ENCODE measurements around the gene ENKD1.

ENKD1 gene

DNA sequence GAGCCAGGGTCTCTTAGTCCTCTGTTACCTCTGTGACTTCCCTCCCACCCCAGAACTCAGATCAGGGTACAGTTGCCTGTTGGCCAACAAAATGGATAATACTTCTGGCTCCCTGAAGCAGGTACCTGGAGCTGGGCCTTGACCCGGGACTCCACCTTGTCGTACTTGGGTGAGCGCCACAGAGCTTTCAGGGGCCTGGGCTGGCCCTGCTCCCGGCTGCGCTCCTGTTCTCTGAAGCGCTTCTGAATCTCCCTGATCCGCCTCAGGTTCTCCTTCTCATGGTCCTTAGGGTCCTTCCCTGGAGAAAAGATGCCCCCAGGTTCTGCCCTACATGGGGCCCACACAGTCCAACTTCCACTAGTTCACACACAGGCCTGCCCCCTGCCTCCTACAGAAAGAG lies 1.7 kb downstream of the ENKD1 start:
- no peak for DNase-seq (ENCODE audit: extremely low spot score, insufficient read length, low read depth)
- no peak for FAIRE-seq

DNA sequence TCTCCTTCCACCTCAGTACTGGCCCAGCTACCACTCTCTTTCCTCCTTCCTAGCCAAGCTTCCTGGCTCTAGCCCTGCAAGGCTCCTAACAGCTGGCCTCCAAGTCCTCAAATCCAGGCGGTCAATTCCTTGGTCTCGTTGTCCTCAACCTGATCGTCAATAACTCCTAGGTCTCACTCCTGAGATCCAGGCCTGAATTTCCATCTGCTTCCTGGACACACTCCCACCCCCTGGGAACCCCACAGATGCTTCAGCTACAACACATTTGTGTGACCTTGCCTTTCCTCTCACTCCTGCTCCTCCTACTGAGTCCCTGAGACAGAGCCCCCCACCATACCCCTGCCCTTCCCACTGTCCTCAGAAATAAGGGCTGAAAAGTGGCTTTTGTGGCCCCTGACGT lies 2.3 kb downstream of the ENKD1 start:
- no peak for FAIRE-seq
- DNase-seq (ENCODE audit: extremely low spot score, insufficient read length, low read depth) = no peak

DNA sequence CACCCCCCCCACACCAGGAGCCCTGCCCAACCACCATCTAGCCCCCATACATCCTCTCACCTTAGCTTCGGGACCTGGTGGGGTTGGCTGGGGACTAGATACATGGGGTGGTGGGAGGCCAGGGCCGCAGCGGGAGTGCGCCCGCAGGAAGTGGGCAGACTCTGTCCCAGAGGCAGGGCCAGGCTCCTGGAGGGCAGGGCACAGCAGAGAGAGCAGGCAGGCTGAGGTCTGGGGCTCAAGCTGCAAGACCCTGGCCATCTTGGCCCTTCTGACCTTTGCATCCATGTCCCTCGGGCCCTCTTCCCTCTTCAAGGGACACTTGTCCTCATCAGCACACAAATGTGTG lies 2.7 kb downstream of the ENKD1 start:
- DNase-seq (ENCODE audit: extremely low spot score, insufficient read length, low read depth) (no peak), FAIRE-seq (no peak)

DNA sequence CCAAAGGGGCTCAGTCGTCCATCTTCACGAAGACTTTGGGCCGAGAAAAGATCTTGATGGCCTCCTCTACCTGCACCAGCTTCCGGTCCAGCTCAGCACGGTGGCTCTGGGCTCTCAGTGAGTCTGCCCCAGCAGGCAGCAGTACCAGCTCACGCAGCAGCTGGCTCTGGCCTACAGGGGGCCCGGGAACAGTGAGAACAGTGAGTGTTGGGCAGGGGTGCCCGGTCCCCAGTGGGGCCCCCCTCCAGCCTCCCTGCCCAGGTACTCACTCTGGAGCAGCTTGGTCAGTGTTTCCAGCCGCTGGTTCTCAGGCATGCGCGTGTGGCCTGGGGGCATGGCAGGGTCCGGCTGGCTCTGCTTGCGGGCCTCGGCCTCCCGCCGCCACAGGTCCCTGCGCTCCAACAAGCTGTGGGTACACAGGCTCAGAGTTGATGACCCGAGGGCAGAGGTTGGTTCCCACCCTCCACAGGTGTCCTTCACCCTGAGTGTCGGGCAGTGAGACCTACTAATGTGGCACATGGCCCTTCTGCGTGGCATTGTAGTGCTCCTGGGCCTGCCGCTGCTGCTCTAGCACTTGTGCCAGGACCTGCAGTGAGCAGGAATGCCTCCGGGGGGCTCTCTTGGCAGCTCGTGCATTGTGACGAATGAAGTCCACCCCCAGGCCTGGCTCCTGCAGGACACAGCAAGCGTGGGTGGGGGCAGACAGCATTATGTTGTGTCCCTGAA lies 3.2 kb downstream of the ENKD1 start:
- DNase-seq (ENCODE audit: extremely low spot score, insufficient read length, low read depth) = no peak
- no peak for FAIRE-seq

DNA sequence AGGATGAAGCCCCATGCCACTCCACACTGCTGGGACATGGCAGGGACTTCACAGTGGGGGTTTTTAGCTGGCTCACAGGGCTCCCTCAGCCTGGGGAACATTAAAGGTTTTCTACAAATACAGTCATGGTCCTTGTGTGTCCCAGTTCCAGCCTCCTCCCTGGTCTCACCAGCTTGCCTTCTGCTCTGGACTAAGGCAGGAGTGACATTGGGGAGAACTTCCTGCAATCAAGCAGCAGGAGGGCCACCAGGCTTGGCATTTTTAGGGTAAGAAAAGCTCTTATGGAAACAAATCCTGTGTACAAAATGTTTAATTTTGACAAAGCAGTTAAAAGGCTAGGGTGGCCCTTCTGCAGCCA lies 3.9 kb downstream of the ENKD1 start:
- DNase-seq (ENCODE audit: extremely low spot score, insufficient read length, low read depth) = no peak
- FAIRE-seq = no peak

DNA sequence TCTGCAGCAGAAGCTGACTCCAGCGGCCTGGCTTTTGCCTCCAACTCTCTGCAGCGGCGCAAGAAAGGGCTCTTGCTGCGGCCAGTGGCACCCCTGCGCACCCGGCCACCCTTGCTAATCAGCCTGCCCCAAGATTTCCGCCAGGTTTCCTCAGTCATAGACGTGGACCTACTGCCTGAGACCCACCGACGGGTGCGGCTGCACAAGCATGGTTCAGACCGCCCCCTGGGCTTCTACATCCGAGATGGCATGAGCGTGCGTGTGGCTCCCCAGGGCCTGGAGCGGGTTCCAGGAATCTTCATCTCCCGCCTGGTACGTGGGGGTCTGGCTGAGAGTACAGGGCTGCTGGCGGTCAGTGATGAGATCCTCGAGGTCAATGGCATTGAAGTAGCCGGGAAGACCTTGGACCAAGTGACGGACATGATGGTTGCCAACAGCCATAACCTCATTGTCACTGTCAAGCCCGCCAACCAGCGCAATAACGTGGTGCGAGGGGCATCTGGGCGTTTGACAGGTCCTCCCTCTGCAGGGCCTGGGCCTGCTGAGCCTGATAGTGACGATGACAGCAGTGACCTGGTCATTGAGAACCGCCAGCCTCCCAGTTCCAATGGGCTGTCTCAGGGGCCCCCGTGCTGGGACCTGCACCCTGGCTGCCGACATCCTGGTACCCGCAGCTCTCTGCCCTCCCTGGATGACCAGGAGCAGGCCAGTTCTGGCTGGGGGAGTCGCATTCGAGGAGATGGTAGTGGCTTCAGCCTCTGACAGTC lies 4.5 kb downstream of the ENKD1 start:
- no peak for DNase-seq (ENCODE audit: extremely low spot score, insufficient read length, low read depth)
- no peak for FAIRE-seq

DNA sequence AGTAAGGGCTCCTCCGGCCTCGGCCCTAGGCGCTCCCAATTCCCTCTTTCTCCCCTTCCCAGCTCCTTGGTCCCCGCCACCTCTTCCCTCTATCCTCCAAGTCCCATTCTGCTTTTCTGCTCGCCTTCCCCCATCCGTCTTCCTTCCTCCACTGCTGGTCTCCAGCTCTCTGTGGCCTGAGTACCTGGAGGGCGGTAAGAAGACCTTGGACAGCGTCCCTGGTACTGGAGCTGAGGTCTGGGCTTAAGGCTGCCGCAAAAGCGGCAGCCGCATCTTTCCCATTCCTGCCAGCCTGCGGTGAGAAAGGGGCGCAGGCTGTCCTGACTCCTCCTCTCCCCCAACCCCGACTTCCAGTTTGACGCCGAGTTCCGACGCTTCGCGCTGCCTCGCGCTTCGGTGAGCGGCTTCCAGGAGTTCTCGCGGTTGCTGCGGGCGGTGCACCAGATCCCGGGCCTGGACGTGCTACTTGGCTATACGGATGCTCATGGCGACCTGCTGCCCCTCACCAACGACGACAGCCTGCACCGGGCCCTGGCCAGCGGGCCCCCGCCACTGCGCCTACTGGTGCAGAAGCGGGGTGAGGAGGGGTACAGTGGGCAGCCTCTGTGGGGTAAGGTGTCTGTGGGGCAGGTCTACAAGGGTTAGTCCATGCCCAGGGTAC lies 5.3 kb downstream of the ENKD1 start:
- FAIRE-seq (no peak), DNase-seq (ENCODE audit: extremely low spot score, insufficient read length, low read depth) (no peak)

DNA sequence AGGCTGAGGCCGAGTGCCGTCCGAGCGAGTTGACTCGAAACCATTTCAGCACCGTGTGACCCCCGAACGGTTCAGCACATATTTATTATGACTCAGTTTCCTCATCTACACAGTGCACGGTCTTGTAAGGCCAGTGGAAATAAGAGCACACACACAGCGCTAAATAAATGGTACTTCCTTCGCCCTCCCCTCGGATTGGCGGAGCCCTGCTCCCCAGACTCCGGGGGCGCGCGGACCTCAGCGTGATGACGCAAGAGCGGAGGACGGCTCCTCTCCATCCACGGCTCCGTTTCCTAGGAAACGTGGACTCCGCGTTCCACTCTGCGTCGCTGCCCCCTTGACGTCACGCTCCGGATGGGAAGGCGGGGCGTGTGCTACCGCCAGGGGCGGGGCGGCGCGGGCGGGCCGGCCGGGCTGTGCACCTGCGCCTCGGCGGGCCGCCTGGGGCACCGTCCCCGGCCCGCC lies 6.0 kb downstream of the ENKD1 start, which contains the start of gene PARD6A:
TSS of gene PARD6A (plus strand) at position 397 of the 465 bp plus-strand sequence. CDS start 79 bp downstream, outside the sequence.
- FAIRE-seq (peak; percentile 98), DNase-seq (ENCODE audit: extremely low spot score, insufficient read length, low read depth) (peak; percentile 99)

DNA sequence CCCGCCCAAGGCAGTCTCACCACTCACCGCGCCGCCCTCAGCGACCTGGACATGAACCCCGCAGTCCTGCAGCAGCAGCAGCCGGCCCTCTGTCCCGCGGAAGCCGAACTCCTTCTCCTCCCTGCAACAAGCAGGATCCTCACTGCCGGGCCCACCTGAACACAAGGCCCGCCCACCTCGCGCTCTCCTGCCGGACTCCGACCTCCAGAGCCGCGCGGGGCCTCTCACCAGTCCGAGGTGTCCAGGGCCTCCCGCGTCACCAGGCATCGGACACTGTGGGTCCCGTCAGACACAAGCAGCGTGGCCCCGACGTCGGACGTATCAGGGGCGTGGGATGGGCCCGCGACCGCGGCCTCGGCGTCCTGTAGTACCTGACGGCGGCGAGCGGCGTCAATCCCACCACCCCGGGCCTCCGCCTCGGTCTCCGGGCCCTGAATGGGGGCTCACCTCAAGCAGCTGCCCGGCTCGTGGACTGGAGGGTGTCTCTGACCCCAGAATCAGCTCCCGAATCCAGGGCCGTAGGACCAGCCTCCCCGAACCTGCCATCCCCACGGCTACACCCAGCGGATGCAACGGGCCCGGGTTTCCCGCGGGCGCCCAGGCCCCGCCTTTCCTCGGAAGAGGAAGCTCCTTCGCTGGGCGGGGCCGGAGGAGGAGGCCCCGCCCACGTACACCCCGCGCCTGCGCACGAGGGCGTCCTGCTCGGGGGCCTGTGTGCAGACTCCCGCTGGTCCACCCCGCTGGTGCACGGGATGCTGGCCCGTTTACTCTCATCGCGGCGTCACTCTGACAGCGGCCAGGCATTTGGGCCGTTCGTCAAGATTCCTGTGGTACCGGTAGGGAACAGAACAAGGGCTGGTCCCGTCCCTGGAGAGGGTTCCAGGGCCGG lies 6.6 kb downstream of the ENKD1 start, which contains the start of gene ACD:
TSS of gene ACD (minus strand) at position 586 of the 889 bp plus-strand sequence. CDS start at position 546, 40 bp downstream.
- peak; percentile 100 for DNase-seq (ENCODE audit: extremely low spot score, insufficient read length, low read depth)
- no peak for FAIRE-seq

DNA sequence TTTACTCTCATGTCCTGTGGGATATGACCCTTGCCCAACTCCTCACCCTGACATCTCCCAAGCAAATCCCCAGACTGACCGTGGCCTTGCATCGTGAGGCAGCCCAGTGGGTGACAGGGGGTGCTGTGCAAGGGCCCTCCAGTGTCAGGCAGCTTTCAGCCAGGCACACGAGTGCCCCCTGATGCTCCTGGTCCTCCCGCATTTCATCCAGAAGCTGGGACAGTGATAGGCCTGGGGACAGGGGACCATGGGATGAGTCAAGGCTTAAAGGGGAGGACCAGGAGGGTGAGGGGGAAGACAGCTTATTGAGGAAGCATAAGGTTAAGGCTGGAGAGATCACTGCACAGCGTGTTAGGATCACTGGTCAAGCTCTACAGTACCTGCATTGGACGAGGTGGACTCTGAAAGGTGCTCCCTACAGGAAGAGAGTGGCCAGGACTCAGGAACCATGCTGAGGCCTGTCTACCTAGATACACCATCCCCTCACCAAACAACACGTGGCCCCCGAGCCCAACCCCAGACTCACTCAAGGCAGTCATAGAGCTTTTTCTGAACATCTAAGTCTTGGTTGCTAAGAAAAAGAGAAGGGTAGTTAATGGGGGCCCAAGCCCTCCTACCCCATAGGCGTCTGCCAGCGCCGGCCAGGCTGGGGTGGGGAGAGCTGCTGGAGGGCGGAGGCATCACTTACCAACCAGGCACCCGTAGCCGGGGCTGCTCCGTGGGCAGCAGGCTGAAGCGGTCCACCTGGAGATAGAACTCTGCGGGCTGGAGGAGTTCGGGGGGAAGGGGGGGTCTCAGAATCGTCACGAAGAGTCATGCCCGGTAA lies 7.5 kb downstream of the ENKD1 start:
- FAIRE-seq = no peak
- DNase-seq (ENCODE audit: extremely low spot score, insufficient read length, low read depth) = no peak

DNA sequence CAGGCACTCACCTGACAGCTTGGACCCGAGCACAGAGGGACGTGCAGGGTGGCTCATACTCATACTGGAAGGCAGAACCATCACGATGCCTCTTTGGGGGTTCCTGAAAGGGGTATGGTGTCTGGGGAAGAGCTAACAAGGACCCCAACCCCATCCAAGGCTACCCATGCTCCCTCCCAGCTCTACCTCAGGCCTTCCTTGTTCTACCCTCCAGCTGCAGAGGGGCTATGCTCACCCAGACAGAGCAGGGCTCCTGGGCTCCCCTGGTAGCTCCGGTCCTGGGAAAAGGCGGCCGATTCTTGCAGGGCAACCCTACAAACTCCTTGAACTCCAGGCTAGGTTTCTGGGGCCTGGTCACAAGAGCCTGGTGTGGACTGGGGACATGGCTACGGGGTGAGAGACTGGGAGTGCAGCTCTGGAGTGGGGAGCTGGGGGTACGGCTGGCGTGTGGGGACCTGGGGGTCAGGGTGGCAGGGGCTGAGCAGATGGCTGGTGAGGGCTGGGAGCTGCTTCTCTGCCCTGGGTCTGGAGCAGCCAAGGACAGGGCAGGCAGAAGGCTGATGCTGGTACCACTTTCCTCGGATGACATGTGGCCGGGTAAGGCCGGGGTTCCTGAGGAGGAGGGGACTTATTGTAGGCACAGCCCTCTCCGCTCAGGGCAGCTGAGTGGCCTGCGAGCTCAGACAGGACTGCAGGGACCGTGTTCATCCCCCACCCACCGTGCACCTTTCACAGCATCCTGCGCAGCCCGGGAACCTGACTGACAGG lies 8.6 kb downstream of the ENKD1 start:
- DNase-seq (ENCODE audit: extremely low spot score, insufficient read length, low read depth) (no peak), FAIRE-seq (no peak)

DNA sequence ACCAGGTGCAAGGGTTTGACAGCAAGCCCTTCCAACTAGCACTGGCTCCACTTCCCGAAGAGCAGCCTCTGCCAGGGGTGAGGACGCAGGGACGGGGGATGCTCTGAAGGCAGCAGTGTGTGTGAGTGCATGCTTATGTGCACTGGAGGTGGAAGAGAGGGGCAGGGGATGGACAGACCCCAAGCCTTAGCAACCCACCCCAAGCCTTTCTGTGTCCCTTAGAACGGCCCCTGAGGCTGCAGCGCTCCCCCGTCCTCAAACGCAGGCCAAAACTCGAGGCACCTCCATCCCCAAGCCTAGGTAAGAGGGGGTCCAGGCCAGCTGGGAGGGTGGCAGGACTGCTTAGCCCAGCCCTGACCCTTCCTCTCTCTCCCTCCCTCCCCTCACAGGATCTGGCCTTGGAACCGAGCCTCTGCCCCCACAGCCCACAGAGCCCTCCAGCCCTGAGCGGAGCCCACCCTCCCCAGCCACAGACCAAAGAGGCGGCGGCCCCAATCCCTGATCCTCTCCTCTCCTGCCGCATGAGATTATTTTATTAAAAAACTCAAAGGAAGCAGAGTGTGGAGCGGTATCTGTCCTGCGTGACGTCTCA lies 9.4 kb downstream of the ENKD1 start:
- DNase-seq (ENCODE audit: extremely low spot score, insufficient read length, low read depth) (no peak), FAIRE-seq (no peak)

DNA sequence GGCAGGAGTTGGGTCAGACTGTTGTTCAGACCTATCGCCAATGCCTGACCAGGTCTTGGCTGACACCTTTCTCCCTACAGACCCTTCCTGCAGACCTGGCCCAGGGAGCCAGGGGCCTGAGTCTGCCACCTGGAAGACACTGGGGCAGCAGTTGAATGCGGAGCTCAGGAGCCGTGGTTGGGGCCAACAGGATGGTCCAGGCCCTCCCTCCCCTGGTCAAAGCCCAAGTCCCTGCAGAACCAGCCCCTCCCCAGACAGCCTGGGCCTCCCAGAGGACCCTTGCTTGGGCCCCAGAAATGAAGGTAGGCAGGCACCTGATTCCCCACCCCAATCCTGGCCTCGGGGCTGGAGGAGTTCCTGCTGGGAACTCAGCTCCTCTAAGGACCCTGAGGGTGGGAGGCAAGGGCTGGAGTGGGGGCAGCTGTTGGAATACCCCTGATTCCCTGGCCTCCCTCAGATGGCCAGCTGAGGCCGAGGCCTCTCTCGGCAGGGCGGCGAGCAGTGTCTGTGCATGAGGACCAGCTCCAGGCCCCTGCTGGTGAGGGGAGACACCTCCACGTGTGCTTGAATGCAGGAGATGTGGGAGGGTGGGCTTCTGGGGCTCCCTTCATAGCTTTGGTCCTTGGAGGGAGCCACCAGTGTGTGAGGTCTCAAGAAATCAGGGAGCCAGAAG lies 10.1 kb downstream of the ENKD1 start:
- DNase-seq (ENCODE audit: extremely low spot score, insufficient read length, low read depth) (no peak), FAIRE-seq (no peak)

DNA sequence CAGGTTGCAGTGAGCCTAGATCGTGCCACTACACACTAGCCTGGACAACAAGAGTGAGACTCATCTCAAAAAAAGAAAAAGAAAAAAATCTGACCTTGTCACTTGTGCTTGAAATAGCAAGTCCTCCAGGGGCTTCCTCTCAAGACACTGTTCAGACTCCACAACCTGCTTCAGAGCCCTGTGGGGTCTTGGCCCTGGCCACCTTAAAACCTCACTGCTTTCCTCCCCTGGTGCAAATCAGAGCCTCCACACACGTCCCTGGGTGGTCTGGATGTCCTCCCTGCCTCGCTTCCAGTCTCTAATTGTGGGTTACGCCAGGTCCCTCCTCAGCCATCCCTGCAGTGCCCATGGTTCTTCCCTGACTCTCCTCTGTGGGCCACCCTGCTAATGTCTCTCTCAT lies 11.2 kb downstream of the ENKD1 start:
- DNase-seq (ENCODE audit: extremely low spot score, insufficient read length, low read depth) (no peak), FAIRE-seq (no peak)

DNA sequence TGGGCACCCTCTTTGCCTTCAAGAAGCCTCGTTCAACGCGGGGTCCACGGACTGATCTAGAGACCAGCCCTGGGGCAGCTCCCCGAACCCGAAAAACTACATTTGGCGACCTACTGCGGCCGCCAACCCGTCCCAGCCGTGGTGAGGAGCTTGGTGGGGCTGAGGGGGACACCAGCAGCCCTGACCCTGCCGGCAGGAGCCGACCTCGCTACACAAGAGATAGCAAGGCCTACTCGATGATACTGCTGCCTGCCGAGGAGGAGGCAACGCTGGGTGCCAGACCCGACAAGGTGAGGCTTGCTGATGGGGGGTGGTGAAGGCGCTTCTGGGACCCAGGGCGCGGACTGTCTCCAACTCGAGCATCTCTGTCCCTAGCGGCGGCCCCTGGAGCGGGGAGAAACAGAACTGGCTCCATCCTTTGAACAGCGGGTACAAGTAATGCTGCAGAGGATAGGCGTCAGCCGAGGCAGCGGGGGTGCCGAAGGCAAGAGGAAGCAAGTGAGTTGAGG lies 12.1 kb downstream of the ENKD1 start:
- FAIRE-seq (no peak), DNase-seq (ENCODE audit: extremely low spot score, insufficient read length, low read depth) (no peak)

DNA sequence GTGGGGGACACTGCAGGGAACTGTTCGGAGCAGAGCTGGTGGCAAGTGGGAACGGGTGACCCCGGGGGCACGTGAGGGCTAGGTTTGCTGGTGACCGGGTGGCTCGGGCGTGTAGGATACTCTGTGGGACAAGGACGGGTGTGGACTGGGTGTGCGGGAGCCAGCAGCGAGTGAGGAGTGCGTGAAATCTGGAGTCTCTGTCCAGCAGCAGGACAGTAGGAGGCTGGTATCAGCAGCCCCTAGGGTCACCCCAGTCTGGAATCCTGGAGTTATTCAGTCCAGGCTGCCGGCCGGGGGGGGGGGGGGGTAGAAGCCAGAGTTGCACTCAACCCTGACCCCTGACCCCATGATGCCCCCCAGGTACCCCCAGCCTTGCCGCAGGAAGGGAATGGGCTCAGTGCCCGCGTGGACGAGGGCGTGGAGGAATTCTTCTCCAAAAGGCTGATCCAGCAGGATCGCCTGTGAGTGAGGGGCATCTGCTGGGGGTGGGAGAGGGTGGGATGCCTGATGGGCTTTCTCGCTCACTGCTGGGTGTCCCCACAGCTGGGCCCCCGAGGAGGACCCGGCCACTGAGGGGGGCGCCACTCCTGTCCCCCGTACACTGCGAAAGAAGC lies 12.7 kb downstream of the ENKD1 start:
- no peak for DNase-seq (ENCODE audit: extremely low spot score, insufficient read length, low read depth)
- no peak for FAIRE-seq

All from GM18507 (cell line).